Measurements from ENCODE around the gene SAT2.

- TF ChIP-seq, protein P1, sequence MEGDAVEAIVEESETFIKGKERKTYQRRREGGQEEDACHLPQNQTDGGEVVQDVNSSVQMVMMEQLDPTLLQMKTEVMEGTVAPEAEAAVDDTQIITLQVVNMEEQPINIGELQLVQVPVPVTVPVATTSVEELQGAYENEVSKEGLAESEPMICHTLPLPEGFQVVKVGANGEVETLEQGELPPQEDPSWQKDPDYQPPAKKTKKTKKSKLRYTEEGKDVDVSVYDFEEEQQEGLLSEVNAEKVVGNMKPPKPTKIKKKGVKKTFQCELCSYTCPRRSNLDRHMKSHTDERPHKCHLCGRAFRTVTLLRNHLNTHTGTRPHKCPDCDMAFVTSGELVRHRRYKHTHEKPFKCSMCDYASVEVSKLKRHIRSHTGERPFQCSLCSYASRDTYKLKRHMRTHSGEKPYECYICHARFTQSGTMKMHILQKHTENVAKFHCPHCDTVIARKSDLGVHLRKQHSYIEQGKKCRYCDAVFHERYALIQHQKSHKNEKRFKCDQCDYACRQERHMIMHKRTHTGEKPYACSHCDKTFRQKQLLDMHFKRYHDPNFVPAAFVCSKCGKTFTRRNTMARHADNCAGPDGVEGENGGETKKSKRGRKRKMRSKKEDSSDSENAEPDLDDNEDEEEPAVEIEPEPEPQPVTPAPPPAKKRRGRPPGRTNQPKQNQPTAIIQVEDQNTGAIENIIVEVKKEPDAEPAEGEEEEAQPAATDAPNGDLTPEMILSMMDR (IDR thresholded peaks at IDR 0.05) = no peak
- TF ChIP-seq POLR2A (IDR thresholded peaks at IDR 0.05) = no peak
Measured at GRCh38 chr17:7633093-7633492, 5.5 kb upstream of the SAT2 start.

All from Peyer's patch (tissue), 4 donors.